Epithelial cell of proximal tubule (primary cell): ENCODE data around the gene PHKG2. TPM values are rescaled to one million over a fixed set of nuclear protein-coding genes. Genes with fewer than 3 reads are reported as not detected.

Experiments
- DNase-seq: peaks from one replicate; pipeline ENCODE4 v3.0.0-alpha.2; 2011; ENCODE audit warnings: low read depth
- H3K4me3 ChIP-seq: 2 replicates; pipeline ENCODE4 v1.5.1; 2011; ENCODE audit warnings: low read depth, mild to moderate bottlenecking, low read length
- total RNA-seq: library from RNA; depleted of rRNA; stranded (reverse); fragments of >200 nt; gene quantifications from 2 replicates; pipeline ENCODE4 v1.2.3, GENCODE V29; 2015
- TF ChIP-seq, protein P1 (sequence below): conservative IDR thresholded peaks from 2 replicates; pipeline ENCODE4 v1.5.1; 2012; ENCODE audit warnings: low read depth, mild to moderate bottlenecking, low read length

Gene PHKG2
- total RNA-seq, 1 donor from 2014 or later: 27.6 TPM

GRCh38 chr16:30706046-30706445 lies 42.2 kb upstream of the PHKG2 start:
- TF ChIP-seq, protein P1, sequence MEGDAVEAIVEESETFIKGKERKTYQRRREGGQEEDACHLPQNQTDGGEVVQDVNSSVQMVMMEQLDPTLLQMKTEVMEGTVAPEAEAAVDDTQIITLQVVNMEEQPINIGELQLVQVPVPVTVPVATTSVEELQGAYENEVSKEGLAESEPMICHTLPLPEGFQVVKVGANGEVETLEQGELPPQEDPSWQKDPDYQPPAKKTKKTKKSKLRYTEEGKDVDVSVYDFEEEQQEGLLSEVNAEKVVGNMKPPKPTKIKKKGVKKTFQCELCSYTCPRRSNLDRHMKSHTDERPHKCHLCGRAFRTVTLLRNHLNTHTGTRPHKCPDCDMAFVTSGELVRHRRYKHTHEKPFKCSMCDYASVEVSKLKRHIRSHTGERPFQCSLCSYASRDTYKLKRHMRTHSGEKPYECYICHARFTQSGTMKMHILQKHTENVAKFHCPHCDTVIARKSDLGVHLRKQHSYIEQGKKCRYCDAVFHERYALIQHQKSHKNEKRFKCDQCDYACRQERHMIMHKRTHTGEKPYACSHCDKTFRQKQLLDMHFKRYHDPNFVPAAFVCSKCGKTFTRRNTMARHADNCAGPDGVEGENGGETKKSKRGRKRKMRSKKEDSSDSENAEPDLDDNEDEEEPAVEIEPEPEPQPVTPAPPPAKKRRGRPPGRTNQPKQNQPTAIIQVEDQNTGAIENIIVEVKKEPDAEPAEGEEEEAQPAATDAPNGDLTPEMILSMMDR: no peak
- DNase-seq: no peak
- no peak overlapping the region for H3K4me3 ChIP-seq

- no peak for DNase-seq
- no peak overlapping the region for H3K4me3 ChIP-seq
These were observed 37.3 kb upstream of the PHKG2 start for GRCh38 chr16:30710971-30711370.

DNA sequence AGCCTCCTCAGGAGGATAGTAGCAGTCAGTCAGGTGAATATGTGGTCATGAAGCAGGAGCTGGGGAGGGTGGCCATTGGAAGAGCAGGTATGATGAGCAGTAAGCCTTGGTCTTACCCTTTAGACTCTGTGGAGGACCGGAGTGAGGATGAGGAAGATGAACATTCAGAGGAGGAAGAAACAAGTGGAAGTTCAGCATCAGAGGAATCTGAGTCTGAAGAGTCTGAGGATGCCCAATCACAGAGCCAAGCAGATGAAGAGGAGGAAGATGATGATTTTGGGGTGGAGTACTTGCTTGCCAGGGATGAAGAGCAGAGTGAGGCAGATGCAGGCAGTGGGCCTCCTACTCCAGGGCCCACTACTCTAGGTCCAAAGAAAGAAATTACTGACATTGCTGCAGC lies 36.5 kb upstream of the PHKG2 start:
- H3K4me3 ChIP-seq: no peak overlapping the region
- TF ChIP-seq, protein P1: no peak
- DNase-seq: no peak

More at GRCh38 chr16:30710971-30711370, 37.3 kb upstream of the PHKG2 start:
- TF ChIP-seq, protein P1: no peak

DNA sequence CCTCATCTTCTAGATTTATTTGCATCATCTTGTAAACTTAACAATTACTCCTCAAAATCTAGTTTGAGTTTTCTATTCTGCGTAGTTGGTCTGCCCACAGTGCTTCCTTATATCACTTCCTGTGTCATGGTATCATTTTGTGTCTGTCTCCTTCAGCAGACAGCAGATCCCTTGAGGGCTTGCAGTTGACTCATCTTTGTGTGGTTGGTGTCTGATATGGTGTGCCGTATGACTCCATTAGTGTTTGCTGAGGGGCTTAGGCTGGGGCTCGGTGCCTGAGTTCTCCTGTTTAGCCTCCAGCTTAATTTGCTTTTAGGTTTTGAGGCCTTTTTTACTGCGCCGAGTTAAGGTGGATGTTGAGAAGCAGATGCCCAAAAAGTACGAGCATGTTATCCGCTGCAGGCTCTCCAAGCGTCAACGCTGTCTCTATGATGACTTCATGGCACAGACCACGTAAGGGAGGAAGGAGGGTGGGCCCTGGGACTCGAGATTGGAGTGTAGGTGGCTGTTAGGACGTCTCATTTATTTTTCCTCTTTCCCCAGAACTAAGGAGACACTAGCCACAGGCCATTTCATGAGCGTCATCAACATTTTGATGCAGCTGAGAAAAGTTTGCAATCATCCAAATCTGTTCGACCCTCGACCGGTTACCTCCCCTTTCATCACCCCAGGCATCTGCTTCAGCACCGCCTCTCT lies 32.3 kb upstream of the PHKG2 start:
- H3K4me3 ChIP-seq: no peak overlapping the region
- TF ChIP-seq, protein P1: no peak
- no peak for DNase-seq

- TF ChIP-seq, protein P1: no peak
These were observed 28.1 kb upstream of the PHKG2 start for GRCh38 chr16:30720086-30720485.

GRCh38 chr16:30720694-30721093 lies 27.5 kb upstream of the PHKG2 start:
- TF ChIP-seq, protein P1: no peak
- H3K4me3 ChIP-seq: no peak overlapping the region
- DNase-seq: no peak

More at GRCh38 chr16:30720086-30720485, 28.1 kb upstream of the PHKG2 start:
- no peak for DNase-seq
- no peak overlapping the region for H3K4me3 ChIP-seq

GRCh38 chr16:30721167-30721566 lies 27.1 kb upstream of the PHKG2 start:
- TF ChIP-seq, protein P1: no peak
- no peak overlapping the region for H3K4me3 ChIP-seq
- DNase-seq: no peak
